Measurements from ENCODE around the gene PACS2. TPM values are rescaled to one million over a fixed set of nuclear protein-coding genes. Genes with fewer than 3 reads are reported as not detected.

PACS2 gene
- total RNA-seq, 4 donors from 2014 or later, result 37.1 to 116 (median 52.2) TPM

GRCh38 chr14:105279642-105280361 is 34.7 kb upstream of the PACS2 start:
- TF ChIP-seq CTCF (IDR thresholded peaks at IDR 0.05) (no peak), POLR2A (IDR thresholded peaks at IDR 0.05) (no peak)
- H3K9me3 ChIP-seq, result no peaks in the 10 kb centered on the region
- no peak overlapping the region for H3K27ac ChIP-seq
- no peaks in the 10 kb centered on the region for H3K36me3 ChIP-seq
- no peak for DNase-seq
- intact Hi-C loops (cut with DNase I; ENCODE audit: low total_unique reads), result no loop called here
- no peak overlapping the region for H3K4me3 ChIP-seq
- H3K4me1 ChIP-seq, result no peaks in the 10 kb centered on the region
- H3K27me3 ChIP-seq, result no peaks in the 10 kb centered on the region

- no peaks in the 10 kb centered on the region for H3K27me3 ChIP-seq
- H3K4me3 ChIP-seq, result no peak overlapping the region
- TF ChIP-seq POLR2A (IDR thresholded peaks at IDR 0.05) (no peak), CTCF (IDR thresholded peaks at IDR 0.05) (no peak)
- no peaks in the 10 kb centered on the region for H3K36me3 ChIP-seq
- DNase-seq, result no peak
- intact Hi-C loops (cut with DNase I; ENCODE audit: low total_unique reads), result no loop called here
- H3K9me3 ChIP-seq, result no peaks in the 10 kb centered on the region
- no peak overlapping the region for H3K27ac ChIP-seq
- H3K4me1 ChIP-seq, result no peaks in the 10 kb centered on the region
Measured at GRCh38 chr14:105280525-105280924, 34.0 kb upstream of the PACS2 start.

DNA sequence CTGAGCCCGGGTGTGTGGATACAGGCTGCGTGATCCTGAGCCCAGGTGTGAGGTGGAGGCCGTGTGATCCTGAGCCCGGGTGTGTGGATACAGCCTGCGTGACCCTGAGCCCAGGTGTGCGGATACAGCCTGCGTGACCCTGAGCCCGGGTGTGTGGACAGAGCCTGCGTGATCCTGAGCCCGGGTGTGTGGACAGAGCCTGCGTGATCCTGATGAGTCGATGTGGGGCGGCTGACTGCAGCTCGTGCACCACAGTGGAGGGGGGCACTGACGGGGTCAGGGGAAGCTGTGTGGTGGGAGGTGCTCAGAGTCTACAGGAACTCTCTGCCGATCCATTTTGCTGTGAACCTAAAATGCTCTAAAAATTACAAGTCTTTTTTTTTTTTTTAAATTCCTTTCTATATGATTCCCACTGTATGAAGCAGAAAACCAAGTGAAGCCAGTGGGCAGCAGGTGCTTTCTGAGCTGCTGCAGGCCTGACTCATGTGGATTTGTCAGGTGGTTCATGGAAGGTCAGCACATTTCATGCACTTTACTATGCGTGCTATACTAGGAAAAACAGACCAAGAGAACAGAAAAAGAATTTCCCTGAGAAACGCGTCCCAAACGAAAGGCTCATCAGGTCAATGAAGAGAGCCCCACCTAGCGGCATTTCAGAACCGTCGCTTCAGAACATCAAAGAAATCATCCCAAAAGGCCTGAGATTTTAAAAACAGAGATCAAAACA is 33.0 kb upstream of the PACS2 start:
- H3K36me3 ChIP-seq, result no peaks in the 10 kb centered on the region
- no peak for DNase-seq
- intact Hi-C loops (cut with DNase I; ENCODE audit: low total_unique reads), result no loop called here
- H3K27ac ChIP-seq, result no peak overlapping the region
- TF ChIP-seq POLR2A (IDR thresholded peaks at IDR 0.05) (no peak), CTCF (IDR thresholded peaks at IDR 0.05) (peak; percentile 40 to 53 (median 50))
- H3K4me1 ChIP-seq, result no peaks in the 10 kb centered on the region
- H3K4me3 ChIP-seq, result no peak overlapping the region
- no peaks in the 10 kb centered on the region for H3K9me3 ChIP-seq
- H3K27me3 ChIP-seq, result no peaks in the 10 kb centered on the region

- Histone ChIP-seq H3K9me3 (no peaks in the 10 kb centered on the region), H3K36me3 (no peaks in the 10 kb centered on the region), H3K27me3 (no peaks in the 10 kb centered on the region), H3K4me3 (no peak overlapping the region), H3K27ac (no peak overlapping the region), H3K4me1 (no peaks in the 10 kb centered on the region)
- intact Hi-C loops (cut with DNase I; ENCODE audit: low total_unique reads), result no loop called here
- no peak for DNase-seq
- TF ChIP-seq CTCF (IDR thresholded peaks at IDR 0.05) (no peak), POLR2A (IDR thresholded peaks at IDR 0.05) (no peak)
Measured at GRCh38 chr14:105282098-105282725, 32.3 kb upstream of the PACS2 start.

DNA sequence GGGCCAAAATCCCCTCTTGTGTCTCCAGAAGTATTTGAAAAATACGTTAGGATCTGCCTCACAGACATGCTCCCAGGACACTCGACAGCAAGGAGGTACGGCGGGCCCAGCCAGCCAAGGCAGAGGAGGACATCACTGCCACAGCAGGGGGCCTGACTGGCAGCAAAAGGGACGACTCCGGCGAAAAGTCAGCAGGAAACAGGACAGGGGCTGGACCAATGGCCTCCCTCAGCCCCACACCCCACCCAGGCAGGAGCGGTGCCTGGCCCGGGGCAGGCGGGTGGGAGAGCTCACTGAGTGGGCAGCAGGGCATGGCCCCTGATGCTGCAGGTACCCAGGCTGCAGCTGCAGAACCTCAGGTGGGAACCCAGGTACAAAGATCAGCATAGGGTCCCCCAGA is 31.5 kb upstream of the PACS2 start:
- no peak overlapping the region for H3K27ac ChIP-seq
- DNase-seq, result no peak
- no peaks in the 10 kb centered on the region for H3K4me1 ChIP-seq
- H3K36me3 ChIP-seq, result no peaks in the 10 kb centered on the region
- H3K9me3 ChIP-seq, result no peaks in the 10 kb centered on the region
- no peaks in the 10 kb centered on the region for H3K27me3 ChIP-seq
- TF ChIP-seq POLR2A (IDR thresholded peaks at IDR 0.05) (no peak), CTCF (IDR thresholded peaks at IDR 0.05) (no peak)
- intact Hi-C loops (cut with DNase I; ENCODE audit: low total_unique reads), result no loop called here
- no peak overlapping the region for H3K4me3 ChIP-seq
